Caco-2 (cell line): ENCODE results near the gene ZNF638. TPM values are rescaled to one million over a fixed set of nuclear protein-coding genes. Genes with fewer than 3 reads are reported as not detected.
"Not testable (repeated sequence)": the region's sequence is repeated elsewhere in the genome, so short reads cannot be mapped to it uniquely, and the experiment has no call there.

ENCODE experiments used
- BruUV-seq: library from RNA; stranded (reverse); fragments of 400-500 nt; replicated peaks from 2 replicates; lab custom pipeline; 2021; lab: Mats Ljungman, UMichigan
- CTCF ChIA-PET: fragments of 300-600 bp; sonication (Branson Sonifier 250); formaldehyde crosslinking; loops from one replicate; lab custom pipeline; 2022; ENCODE audit warnings: antibody characterized with exemption; lab: Charles Lee
- POLR2A ChIA-PET: fragments of 300-600 bp; sonication (Branson Sonifier 250); formaldehyde crosslinking; loops from one replicate; lab custom pipeline; 2022; ENCODE audit warnings: antibody characterized with exemption; lab: Charles Lee
- DNase-seq, 2 experiments: peaks; one replicate each; pipeline versions ENCODE4 v3.0.0 to v3.0.0-alpha.2; 2020 to 2022
- H3K27me3 ChIP-seq: replicated peaks from 2 replicates; pipeline ENCODE4 v1.6.0; 2011; ENCODE audit warnings: low read length; ENCODE audit not compliant: control insufficient read depth, insufficient read depth
- H3K36me3 ChIP-seq: 2 replicates; pipeline ENCODE4 v1.5.1; 2011; ENCODE audit warnings: low read length; ENCODE audit not compliant: control insufficient read depth, insufficient read depth
- H3K4me1 ChIP-seq: fragments of 250-450 bp; sonication (Bioruptor Pico); 2 replicates; pipeline ENCODE4 v1.5.1; 2020; ENCODE audit warnings: mild to moderate bottlenecking
- H3K4me3 ChIP-seq: 2 replicates; pipeline ENCODE4 v1.5.1; 2011; ENCODE audit warnings: low read depth, mild to moderate bottlenecking, control low read depth, low read length
- H3K9me3 ChIP-seq: fragments of 250-450 bp; sonication (Bioruptor Pico); 2 replicates; pipeline ENCODE4 v1.5.1; 2020; ENCODE audit warnings: mild to moderate bottlenecking, moderate library complexity
- H3K27ac Mint-ChIP-seq: one replicate; pipeline ENCODE4 v1.8.0; 2022; ENCODE audit warnings: mixed read lengths; ENCODE audit not compliant: unreplicated experiment
- H3K27me3 Mint-ChIP-seq: one replicate; pipeline ENCODE4 v1.8.0; 2022; ENCODE audit warnings: mixed read lengths; ENCODE audit not compliant: insufficient read depth, unreplicated experiment
- H3K36me3 Mint-ChIP-seq: one replicate; pipeline ENCODE4 v1.8.0; 2022; ENCODE audit warnings: mild to moderate bottlenecking, mixed read lengths; ENCODE audit not compliant: insufficient read depth, unreplicated experiment
- H3K4me1 Mint-ChIP-seq: one replicate; pipeline ENCODE4 v1.8.0; 2022; ENCODE audit warnings: low read depth, mixed read lengths; ENCODE audit not compliant: unreplicated experiment
- H3K4me3 Mint-ChIP-seq: one replicate; pipeline ENCODE4 v1.8.0; 2022; ENCODE audit warnings: mild to moderate bottlenecking, moderate library complexity, mixed read lengths; ENCODE audit not compliant: unreplicated experiment
- H3K9me3 Mint-ChIP-seq: one replicate; pipeline ENCODE4 v1.8.0; 2022; ENCODE audit warnings: mixed read lengths; ENCODE audit not compliant: unreplicated experiment
- intact Hi-C: fragments of 100-400 bp; cut with micrococcal nuclease; formaldehyde crosslinking; loops from one replicate; pipeline ENCODE4 v1.10.0; 2022; ENCODE audit not compliant: unreplicated experiment
- total RNA-seq: library from RNA; stranded (reverse); gene quantifications from 2 replicates; pipeline ENCODE4 v1.2.3, GENCODE V29; 2022
- TF ChIP-seq, protein P1 (sequence below), 2 experiments: fragments of 200-600 bp in 1 of 2; IDR thresholded peaks; 1 replicate in 1 of 2; 2 replicates in 1 of 2; pipeline versions ENCODE4 v1.5.1 to v1.8.0; 2011 to 2022; ENCODE audit warnings: antibody characterized with exemption in 1 of 2, control low read depth in 1 of 2, inconsistent platforms in 1 of 2, low read depth in 1 of 2, low read length in 1 of 2, mild to moderate bottlenecking in 1 of 2, moderate library complexity in 1 of 2; ENCODE audit not compliant: insufficient read depth in 1 of 2, severe bottlenecking in 1 of 2, unreplicated experiment in 1 of 2

ZNF638 gene
- total RNA-seq, 1 experiment from 2014 or later, result 133 TPM

DNA sequence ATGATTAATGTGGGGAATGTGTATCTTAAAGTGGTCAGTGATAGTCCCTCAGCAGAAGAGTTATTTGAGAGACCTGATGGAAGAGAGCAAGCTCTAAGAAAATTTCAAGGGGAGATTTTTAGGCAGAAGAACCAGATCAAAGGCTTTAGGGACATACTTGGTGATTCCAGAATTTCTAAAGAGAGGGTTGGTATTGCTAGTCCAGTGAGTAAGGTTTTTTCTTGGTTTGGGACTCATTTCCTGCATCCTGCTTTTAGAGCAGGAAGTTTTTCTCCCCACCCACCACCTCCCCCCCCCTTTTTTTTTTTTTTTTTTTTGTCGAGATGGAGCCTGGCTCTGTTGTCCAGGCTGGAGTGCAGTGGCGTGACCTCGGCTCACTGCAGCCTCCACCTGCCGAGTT is 79.1 kb downstream of the ZNF638 start:
- H3K9me3 Mint-ChIP-seq, result peaks cover 9% of the 10 kb centered on the region
- ChIA-PET CTCF (no interaction called here), POLR2A (no interaction called here)
- H3K9me3 ChIP-seq, result no peaks in the 10 kb centered on the region; the same call in 1 of the 2 replicates
- H3K4me3 ChIP-seq, result no peak overlapping the region
- TF ChIP-seq, protein P1, sequence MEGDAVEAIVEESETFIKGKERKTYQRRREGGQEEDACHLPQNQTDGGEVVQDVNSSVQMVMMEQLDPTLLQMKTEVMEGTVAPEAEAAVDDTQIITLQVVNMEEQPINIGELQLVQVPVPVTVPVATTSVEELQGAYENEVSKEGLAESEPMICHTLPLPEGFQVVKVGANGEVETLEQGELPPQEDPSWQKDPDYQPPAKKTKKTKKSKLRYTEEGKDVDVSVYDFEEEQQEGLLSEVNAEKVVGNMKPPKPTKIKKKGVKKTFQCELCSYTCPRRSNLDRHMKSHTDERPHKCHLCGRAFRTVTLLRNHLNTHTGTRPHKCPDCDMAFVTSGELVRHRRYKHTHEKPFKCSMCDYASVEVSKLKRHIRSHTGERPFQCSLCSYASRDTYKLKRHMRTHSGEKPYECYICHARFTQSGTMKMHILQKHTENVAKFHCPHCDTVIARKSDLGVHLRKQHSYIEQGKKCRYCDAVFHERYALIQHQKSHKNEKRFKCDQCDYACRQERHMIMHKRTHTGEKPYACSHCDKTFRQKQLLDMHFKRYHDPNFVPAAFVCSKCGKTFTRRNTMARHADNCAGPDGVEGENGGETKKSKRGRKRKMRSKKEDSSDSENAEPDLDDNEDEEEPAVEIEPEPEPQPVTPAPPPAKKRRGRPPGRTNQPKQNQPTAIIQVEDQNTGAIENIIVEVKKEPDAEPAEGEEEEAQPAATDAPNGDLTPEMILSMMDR (IDR thresholded peaks at IDR 0.05; ENCODE audit: insufficient read depth in 1 of 2, low read depth in 1 of 2, low read length in 1 of 2, severe bottlenecking in 1 of 2, unreplicated experiment in 1 of 2), result no peak
- peak overlapping the region; percentile 2 for H3K27ac Mint-ChIP-seq
- no peak for DNase-seq
- no peaks in the 10 kb centered on the region; the same call in 1 of the 2 replicates for H3K36me3 ChIP-seq
- H3K27me3 ChIP-seq, result no peaks in the 10 kb centered on the region
- no peak overlapping the region for H3K4me3 Mint-ChIP-seq
- H3K4me1 Mint-ChIP-seq, result no peaks in the 10 kb centered on the region
- intact Hi-C loops, result no loop called here
- H3K27me3 Mint-ChIP-seq, result no peaks in the 10 kb centered on the region
- BruUV-seq, result no TSS peak
- H3K36me3 Mint-ChIP-seq, result peaks cover 40% of the 10 kb centered on the region
- H3K4me1 ChIP-seq, result no peaks in the 10 kb centered on the region

DNA sequence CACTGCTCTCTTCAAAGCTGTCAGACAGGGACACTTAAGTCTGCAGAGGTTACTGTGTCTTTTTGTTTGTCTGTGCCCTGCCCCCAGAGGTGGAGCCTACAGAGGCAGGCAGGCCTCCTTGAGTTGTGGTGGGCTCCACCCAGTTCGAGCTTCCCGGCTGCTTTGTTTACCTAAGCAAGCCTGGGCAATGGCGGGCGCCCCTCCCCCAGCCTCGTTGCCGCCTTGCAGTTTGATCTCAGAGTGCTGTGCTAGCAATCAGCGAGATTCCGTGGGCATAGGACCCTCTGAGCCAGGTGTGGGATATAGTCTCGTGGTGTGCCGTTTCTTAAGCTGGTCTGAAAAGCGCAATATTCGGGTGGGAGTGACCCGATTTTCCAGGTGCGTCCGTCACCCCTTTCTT is 85.3 kb downstream of the ZNF638 start:
- CTCF ChIA-PET, result interaction anchor here (0.7 kb wide), 1 partner anchor 21 kb away, joined by 5 read pairs; no protein-coding TSS in a partner anchor
- BruUV-seq, result TSS peak; percentile 70

DNA sequence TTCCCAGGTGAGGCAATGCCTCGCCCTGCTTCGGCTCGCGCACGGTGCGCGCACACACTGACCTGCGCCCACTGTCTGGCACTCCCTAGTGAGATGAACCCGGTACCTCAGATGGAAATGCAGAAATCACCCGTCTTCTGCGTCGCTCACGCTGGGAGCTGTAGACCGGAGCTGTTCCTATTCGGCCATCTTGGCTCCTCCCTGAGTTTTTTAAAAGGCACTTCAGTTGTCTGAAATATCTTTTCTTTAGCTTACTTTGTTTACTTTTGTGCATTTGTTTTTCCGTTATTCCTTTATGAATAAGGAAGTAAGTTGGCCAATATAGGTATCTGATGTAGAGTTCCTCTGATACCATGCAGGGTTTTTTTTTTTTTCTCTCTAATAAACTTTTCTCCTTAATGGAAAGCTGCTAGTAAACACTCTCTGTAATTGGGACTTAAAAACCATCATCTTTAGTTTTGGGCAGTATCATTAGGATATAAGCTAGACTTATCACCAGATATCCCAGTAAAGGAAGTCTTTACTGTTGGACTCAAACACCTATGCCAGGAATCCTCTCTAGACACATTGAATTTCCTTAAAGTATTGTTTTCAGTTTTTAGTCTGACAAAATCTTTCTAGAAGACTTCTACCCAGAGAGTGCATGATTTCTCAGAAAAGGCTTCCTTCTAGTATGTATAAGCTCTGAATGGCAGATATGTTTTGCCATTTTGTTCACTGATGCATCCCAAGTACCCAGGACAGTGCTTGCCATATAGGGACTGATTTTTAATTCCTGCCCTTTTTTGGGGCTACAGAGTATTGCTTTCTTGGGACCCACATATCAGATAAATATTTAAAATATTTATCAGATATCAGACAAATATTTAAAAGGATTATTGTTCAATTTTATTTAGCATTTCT is 86.0 kb downstream of the ZNF638 start:
- TSS peak; percentile 40 for BruUV-seq
- TF ChIP-seq, protein P1 (IDR thresholded peaks at IDR 0.05; ENCODE audit: insufficient read depth in 1 of 2, low read depth in 1 of 2, low read length in 1 of 2, severe bottlenecking in 1 of 2, unreplicated experiment in 1 of 2), result no peak
- Mint-ChIP-seq H3K27me3 (no peaks in the 10 kb centered on the region), H3K4me3 (peak overlapping the region; percentile 75), H3K4me1 (no peaks in the 10 kb centered on the region), H3K27ac (peak overlapping the region; percentile 93), H3K9me3 (no peaks in the 10 kb centered on the region), H3K36me3 (peaks cover 13% of the 10 kb centered on the region)
- ChIA-PET POLR2A (no interaction called here), CTCF (interaction anchor here (0.7 kb wide), 1 partner anchor 22 kb away, joined by 5 read pairs; no protein-coding TSS in a partner anchor)
- Histone ChIP-seq H3K36me3 (no peaks in the 10 kb centered on the region), H3K9me3 (no peaks in the 10 kb centered on the region), H3K4me3 (peak overlapping the region; percentile 35), H3K27me3 (no peaks in the 10 kb centered on the region), H3K4me1 (0 out of 2 replicates have a peak, but pooled peaks cover 6% of the 10 kb centered on the region)
- DNase-seq, result no peak
- intact Hi-C loops, result no loop called here

More for the DNA sequence above, 85.3 kb downstream of the ZNF638 start:
- H3K27me3 ChIP-seq, intact Hi-C loops, H3K9me3 ChIP-seq, H3K4me1 Mint-ChIP-seq, H3K9me3 Mint-ChIP-seq, POLR2A ChIA-PET, H3K4me1 ChIP-seq, H3K36me3 ChIP-seq, H3K27me3 Mint-ChIP-seq: not testable (repeated sequence)
- DNase-seq, result peak; percentile 50 to 77
- peak overlapping the region; percentile 29 for H3K4me3 ChIP-seq
- peak overlapping the region; percentile 75 for H3K4me3 Mint-ChIP-seq
- peak overlapping the region; percentile 93 for H3K27ac Mint-ChIP-seq
- peaks cover 11% of the 10 kb centered on the region for H3K36me3 Mint-ChIP-seq
